ENCODE results near the gene ERP27.

ERP27 gene

GRCh38 chr12:14938301-14938700, at the start of gene ERP27:
ERP27 (minus strand) TSS chr12:14938537; CDS start chr12:14938508, 29 bp downstream.
- DNase-seq (ENCODE audit: low read depth in 2 of 2), result no peak

- no peak for DNase-seq (ENCODE audit: low read depth in 2 of 2)
Observed at GRCh38 chr12:14988035-14988434, 49.7 kb upstream of the ERP27 start.

GRCh38 chr12:14986449-14986848, 48.1 kb upstream of the ERP27 start:
- no peak for DNase-seq (ENCODE audit: low read depth in 2 of 2)

- DNase-seq (ENCODE audit: low read depth in 2 of 2), result no peak
Observed at GRCh38 chr12:14984766-14985285, 46.5 kb upstream of the ERP27 start.

- DNase-seq (ENCODE audit: low read depth in 2 of 2), result no peak
Observed at GRCh38 chr12:14984036-14984435, 45.7 kb upstream of the ERP27 start.

GRCh38 chr12:14982991-14983390, 44.7 kb upstream of the ERP27 start:
- no peak for DNase-seq (ENCODE audit: low read depth in 2 of 2)

- no peak for DNase-seq (ENCODE audit: low read depth in 2 of 2)
Observed at GRCh38 chr12:14982562-14982961, 44.2 kb upstream of the ERP27 start.

GRCh38 chr12:14981049-14981448, 42.7 kb upstream of the ERP27 start:
- DNase-seq (ENCODE audit: low read depth in 2 of 2), result no peak

- DNase-seq (ENCODE audit: low read depth in 2 of 2), result no peak
Observed at GRCh38 chr12:14979468-14979867, 41.1 kb upstream of the ERP27 start.

GRCh38 chr12:14976658-14977057, 38.3 kb upstream of the ERP27 start:
- DNase-seq (ENCODE audit: low read depth in 2 of 2), result no peak

GRCh38 chr12:14975457-14975856, 37.1 kb upstream of the ERP27 start:
- DNase-seq (ENCODE audit: low read depth in 2 of 2), result no peak

GRCh38 chr12:14974633-14975032, 36.3 kb upstream of the ERP27 start:
- no peak for DNase-seq (ENCODE audit: low read depth in 2 of 2)

- no peak for DNase-seq (ENCODE audit: low read depth in 2 of 2)
Observed at GRCh38 chr12:14972816-14973215, 34.5 kb upstream of the ERP27 start, which contains the start of gene PDE6H. PDE6H (plus strand) TSS chr12:14973042; CDS start chr12:14978013, 4,971 bp downstream.

GRCh38 chr12:14970473-14970872, 32.1 kb upstream of the ERP27 start:
- no peak for DNase-seq (ENCODE audit: low read depth in 2 of 2)

GRCh38 chr12:14968478-14968877, 30.1 kb upstream of the ERP27 start:
- DNase-seq (ENCODE audit: low read depth in 2 of 2), result no peak

GRCh38 chr12:14965221-14965620, 26.9 kb upstream of the ERP27 start:
- DNase-seq (ENCODE audit: low read depth in 2 of 2), result no peak

- DNase-seq (ENCODE audit: low read depth in 2 of 2), result no peak
Observed at GRCh38 chr12:14964406-14964805, 26.1 kb upstream of the ERP27 start.

GRCh38 chr12:14963520-14963919, 25.2 kb upstream of the ERP27 start:
- DNase-seq (ENCODE audit: low read depth in 2 of 2), result no peak

GRCh38 chr12:14962797-14963196, 24.5 kb upstream of the ERP27 start:
- no peak for DNase-seq (ENCODE audit: low read depth in 2 of 2)

- no peak for DNase-seq (ENCODE audit: low read depth in 2 of 2)
Observed at GRCh38 chr12:14962153-14962539, 23.8 kb upstream of the ERP27 start.

GRCh38 chr12:14961466-14962152, 23.3 kb upstream of the ERP27 start, which contains the start of gene ARHGDIB:
ARHGDIB (minus strand) TSS chr12:14961601; CDS start chr12:14950712, 10,889 bp downstream.
- DNase-seq (ENCODE audit: low read depth in 2 of 2), result peak in 1 of 2 donors; percentile 63

- DNase-seq (ENCODE audit: low read depth in 2 of 2), result no peak
Observed at GRCh38 chr12:14960548-14961465, 22.5 kb upstream of the ERP27 start.

Measured in activated CD8-positive, alpha-beta memory T cell treated with anti-CD3 and anti-CD28 coated beads for 4 hours (primary cell).